Suppressor macrophage treated with lipopolysaccharide for 4 hours (primary cell): Measurements from ENCODE around the gene CCDC201.

ENCODE experiments used
- DNase-seq: peaks from one replicate; pipeline ENCODE4 v3.0.0-alpha.2; 2020

Gene CCDC201, protein sequence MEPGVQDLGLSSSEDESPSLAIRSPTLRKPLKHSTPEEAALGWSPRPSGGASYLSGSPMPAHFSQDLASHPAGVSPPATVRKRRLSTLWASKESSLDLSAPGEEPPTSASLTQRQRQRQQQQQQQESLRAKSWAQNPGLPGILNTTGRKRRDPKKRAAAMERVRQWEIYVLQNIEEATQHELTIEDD

DNA sequence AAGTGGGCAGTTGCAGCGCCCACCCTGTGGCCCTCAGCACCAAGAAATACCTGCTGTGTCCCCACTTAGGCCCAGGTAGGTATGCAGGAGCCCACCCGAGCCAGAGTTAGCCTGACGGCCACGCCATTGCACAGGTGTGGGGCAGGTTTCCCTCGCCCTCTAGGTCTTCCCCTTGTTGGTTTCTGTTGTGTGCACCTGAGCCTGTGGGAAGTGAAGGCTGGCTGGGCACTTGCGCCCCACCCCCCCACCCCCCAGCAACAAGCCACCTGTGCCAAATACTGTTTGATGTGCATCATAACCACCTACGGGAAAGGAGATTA is at the start of gene CCDC201:
Gene CCDC201, minus strand, starts transcription at position 48 of the 320 bp plus-strand sequence. CDS start 75 bp downstream, outside the sequence.
- DNase-seq: no peak

DNA sequence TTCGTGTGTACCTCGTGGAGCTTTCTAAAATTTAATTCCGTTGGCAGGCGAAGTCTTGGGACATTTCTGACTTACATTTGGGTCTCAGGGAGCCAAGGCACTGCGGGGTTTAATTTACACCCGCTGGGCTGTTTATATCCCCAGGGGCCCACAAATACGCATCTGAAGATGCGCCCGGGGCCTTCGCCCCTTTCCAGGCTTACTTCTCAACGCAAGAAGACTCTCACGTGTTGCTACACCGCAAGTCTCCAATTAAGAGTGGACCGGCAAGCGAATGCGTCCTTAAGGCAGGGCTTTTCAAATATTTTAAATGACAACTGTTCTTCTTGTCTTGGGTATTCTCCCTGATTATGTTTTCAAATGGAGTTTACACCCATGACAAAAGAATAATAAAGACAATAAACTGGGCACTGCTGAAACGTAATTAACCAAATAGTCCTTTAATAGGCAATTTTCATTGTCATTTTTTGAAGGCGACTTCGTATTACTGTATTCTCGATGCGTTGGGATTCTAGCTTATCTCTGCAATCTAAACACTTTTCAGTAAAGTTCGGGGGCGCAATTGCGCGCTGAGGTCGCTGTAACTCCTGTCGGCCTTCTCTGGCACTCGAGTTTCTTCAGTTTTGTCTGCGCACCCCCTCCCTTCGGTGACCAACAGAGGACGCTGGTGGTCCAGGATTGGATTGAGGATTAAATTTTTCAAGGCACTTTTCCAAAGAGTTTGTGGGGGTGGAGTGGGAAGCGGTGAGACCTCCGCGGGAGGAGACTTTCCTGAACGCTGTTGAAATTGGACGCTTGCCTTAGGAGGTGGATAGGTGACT is 49.0 kb upstream of the CCDC201 start:
- DNase-seq: no peak

DNA sequence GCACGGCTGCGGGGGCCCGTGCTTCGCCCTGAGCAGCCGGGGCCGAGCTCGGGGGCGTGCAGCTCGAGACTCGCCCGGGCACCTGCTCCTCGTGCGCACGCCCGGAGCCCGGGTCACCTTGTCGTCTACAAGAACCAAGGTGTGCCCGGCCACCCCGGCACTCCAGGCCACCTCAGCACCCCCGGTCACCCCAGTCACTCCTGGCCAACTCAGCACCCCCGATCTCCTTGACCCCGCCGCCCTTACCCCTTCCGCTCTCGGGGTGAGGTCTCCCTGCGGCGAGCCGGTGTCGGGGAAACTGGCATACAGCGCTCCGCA is 48.5 kb upstream of the CCDC201 start:
- DNase-seq: no peak

DNA sequence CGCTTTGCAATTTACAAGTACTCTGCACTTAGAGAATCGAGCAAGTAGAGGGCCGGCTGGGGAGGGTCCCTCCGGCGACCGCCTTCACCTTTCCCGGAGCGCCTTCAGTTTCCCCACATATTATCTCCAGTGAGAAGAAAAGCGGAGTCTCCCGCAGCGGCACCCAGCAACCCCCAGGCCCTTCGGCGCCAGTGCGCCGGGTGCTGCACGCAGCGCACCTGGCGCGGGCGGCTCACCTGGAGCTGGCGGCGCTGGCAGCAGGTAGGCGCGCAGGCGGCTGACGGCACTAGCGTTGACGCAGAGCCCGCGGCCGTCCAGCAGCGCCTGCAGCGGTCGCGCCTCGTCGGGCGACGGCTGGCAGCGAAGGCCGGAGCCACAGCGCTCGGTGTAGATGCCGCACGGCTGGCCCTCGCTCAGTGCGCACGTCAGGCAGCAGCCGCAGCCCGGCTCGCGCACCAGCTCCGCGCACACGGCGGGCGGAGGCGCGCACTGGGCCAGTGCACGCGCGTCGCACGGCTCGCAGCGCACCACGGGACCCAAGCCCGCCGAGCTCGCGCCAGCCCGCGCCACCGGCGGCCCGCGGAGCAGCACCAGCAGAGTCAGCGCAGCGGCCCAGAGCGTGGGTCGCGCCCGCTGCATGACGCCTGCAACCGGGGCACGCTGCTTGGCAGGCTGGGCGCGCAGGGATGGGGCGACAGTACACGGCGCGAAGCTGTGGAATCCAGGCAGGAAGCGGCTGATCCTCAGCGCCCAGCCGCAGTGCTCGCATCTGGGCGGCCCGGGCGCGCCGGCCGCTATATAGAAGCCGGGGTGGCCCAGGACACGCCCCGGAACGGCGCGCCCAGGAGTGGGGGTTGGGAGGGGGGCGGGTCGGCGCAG is 47.9 kb upstream of the CCDC201 start, which contains the start of gene IGFBP3:
Gene IGFBP3, minus strand, starts transcription at position 771 of the 879 bp plus-strand sequence. Its CDS starts 132 bp downstream, at position 639.
- DNase-seq: no peak

DNA sequence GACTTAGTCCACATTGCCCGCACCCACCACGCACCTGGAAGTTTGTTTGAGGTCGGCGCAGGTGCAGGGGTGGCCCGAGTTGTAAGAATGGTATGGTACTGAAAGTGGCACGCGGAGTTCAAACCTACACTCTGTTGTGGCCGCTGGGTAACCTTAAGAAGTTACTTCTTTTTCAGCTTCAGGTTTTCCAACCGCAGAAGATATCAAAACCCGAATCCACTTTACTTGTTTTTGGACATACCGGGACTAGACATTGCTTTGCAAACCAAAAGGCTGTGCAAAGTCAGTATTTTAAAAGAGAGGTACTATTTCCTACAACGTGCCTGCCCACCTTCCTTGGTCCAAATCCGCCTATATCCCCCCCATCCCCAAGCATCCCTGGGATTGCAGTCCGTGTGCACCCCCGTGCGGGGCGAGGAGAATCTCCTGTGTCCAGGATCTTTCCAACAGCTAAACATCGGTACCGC is 47.1 kb upstream of the CCDC201 start:
- no peak for DNase-seq

DNA sequence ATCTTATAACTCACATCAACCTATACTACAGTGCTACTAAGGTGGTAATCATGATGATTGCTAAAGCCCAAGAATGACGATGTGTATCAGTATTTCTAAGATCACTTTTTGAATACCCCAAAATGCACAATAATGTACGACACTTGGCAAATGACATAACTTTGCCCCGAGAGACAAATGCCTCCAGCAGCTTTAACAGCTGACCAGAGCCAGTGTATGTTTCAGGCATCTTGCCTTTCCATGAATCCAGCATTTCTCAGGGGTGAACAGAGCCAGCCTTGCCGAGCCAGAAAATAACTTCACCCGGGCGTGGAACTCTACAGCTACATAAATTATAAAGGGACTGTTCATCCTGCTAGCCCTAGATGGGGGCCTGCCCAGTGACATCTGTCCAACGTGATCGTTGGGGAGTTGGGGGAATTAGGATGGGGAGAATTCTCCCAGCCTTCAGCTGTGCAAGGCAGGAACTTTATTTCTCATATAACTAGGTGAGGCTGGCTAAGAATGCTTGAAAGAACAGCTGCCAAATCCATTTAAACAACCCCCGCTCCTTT is 46.4 kb upstream of the CCDC201 start:
- DNase-seq: no peak

DNA sequence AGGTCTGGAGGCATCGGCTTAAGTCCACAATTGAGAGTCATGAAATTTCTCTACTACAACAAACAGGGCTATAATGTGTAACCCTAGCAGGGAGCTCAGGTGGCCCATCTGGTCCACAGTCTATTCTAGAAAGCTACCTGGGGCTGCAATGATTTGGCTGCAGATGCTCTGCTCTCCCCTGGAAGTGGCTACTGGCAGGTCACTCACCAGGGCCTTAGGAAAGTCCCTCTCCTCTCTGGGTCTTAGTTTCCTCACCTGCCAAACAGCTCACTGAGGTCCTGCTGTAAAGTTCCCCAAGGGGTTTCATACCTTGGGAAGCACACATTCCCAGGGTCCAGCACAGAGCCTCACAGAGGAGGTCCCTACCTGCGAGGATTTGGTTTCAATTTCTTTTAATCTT is 45.7 kb upstream of the CCDC201 start:
- no peak for DNase-seq

DNA sequence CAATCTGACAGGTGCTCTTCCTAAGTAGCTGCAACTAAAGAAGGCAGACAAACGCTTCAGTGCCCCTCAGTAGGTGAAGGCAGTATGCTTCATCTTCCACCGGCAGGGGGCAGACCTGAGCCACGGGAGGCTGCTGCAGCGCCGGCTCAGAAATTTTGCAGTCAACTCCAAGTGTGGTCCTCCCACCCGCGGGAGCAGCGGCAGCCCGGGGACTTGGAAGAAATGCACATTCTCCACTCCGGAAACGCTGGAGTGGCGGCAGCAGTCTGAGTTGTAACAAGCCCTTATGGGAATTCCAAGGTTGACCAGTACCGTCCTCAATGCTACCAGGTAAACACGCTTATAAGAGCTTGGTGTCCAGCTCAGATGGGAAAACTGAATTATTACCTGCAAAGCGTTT is 44.8 kb upstream of the CCDC201 start:
- DNase-seq: peak; percentile 77

DNA sequence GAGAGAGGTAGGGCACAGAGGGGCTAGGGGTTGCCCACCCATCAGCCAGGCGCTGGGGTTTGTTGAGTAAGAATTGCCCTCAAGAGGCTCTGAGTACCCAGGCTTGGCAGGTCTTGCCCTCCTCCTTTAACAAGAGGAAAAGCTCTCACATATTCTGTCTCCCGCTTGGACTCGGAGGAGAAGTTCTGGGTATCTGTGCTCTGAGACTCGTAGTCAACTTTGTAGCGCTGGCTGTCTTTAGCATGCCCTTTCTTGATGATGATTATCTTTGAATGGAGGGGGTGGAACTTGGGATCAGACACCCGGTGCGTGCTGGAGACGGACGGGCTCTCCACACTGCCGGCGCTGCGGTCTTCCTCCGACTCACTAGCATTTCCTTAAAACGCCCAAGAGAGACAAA is 44.2 kb upstream of the CCDC201 start:
- no peak for DNase-seq

DNA sequence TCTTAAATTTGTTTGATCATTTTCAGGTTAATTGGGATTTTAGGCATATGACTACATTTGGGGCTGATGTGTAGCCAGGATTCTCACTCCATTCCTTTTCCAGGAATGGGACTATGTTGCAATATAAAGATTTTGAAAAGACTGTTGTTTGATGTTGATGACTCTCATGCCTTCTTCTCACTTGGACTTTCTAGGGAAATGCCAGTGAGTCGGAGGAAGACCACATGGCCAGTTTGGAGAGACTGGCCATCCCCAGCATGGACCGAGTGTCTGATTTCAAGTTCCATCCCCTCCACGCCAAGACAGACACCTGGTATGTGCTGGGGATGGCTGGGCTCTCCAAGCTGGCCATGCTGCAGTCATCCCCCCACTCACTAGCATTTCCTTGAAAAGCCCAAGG is 42.7 kb upstream of the CCDC201 start:
- DNase-seq: no peak

DNA sequence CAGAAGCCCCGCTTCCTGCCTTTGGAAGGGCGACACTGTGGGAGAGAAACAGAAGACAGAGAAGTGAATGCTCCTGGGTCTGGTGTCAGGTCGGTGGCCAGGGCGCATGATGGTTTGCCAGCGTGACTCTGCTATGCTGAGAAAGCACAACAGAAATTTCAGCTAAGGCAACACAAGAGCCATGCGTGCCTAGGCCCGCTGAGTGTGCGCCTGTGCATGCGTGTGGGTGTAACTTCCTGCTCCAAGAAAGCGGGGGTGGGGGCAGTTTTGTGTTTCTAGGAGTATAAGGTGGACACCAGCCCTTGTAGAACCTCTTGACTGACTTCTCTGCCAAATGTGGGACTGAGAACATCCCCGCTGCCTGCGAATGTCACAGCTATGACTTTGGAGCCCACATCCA is 42.0 kb upstream of the CCDC201 start:
- no peak for DNase-seq

DNA sequence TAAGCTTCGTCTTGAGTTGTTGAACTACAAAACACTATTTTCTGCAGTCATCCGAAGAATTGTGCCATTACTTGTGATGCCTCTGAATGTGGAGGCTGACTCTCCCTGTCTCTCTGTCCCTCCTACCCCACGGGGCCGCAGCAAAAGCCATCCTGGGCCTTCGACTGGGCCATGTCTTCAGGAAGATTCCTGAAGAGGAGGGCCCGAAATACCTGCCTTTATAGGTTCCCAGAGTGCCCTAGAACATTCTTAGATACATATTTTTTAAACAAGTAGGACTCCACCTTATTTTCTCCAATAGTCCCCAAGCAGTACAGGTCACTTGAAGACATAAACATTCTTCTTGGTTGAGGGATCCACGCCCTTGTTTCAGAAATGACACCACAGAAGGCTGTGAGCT is 40.1 kb upstream of the CCDC201 start:
- no peak for DNase-seq

DNA sequence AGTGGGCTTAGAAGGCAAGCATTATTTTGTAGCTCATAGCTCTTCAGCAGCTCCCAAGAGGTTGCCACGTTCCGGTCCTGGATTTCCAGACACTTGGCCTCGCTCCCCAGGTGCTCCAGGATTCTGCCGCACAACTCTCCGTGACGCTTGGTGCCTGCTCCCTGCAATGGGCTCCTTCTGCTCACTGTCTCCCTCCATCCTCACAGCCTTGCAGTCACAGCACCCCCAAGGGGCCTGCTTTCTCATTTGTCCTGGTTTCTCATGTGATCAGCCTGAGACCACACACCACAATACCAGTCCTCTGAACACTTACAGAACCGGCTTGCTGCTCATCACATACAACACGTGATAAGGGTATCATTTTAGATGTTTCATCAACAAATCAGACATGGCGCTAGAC is 38.4 kb upstream of the CCDC201 start:
- DNase-seq: no peak

DNA sequence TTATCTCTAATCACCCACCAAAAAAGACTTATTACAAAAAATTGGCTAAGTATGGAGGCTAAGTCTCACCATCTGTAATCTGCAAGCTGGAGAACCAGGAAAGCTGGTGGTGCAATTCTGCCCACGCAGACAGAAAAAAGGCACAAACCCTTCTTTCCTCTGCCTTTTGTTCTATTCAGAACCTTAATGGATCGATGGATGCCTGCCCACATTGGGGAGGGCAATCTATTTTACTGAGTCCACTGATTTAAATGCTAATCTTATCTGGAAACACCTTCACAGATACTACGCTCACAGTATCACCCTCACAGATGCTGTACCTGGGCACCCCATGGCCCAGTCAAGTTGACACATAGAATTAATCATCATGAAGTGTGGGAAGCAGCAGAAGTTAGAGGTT is 38.0 kb upstream of the CCDC201 start:
- DNase-seq: no peak

DNA sequence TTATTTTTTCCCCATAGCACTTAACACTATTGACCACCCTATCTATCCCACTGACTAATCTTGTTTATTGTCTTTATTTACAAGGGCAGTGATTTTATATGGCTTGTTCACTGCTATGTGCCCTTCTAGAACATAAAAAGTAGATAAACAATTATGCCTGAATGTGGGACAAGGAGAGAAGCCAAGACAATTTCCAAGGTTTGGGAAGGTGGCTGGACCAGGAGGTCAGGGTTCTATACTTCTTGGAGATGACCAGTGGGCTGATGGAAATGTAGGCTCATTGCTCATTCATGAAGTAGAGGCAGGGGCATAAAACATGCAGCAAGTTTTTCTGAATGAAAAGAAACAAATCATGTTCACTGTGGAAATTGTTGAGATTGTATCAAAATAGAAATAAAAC is 36.7 kb upstream of the CCDC201 start:
- no peak for DNase-seq

DNA sequence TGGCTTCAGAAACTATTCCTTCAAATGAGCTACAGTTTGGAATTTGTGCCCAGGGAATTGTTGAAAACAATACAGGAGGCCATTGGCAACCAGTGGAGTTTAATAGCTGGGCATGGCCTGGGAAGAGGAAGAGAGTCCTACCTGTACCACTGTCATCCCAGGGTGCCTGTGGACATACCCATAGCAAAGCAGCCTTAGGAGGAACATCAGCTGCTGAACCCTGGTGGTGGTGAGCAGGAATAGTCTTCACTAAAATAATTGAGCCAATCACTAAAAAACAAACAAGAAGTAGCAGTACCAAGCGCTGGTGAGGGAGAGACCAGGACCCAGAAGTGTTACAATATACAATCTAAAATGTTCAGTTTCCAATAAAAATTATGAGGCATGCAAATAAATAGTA is 29.9 kb upstream of the CCDC201 start:
- no peak for DNase-seq

DNA sequence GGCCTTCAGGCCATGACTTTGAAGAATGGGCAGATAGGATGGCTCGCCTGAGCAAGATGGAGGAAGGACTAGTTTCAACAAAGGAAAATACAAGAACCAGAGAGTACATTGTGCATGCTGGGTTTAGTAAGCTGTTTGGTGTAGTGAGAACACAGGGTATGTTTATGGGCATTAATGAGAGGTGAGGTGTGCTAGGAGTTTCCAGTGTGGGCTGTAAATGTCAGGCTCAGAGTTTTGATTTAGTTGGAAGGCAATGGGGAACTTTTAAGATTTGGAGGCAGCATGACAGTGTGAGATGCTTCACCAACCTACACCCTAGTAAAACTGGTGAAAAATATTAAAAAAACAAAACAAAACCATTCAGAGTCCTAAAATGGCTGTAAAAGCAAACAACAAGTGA is 28.7 kb upstream of the CCDC201 start:
- DNase-seq: no peak

DNA sequence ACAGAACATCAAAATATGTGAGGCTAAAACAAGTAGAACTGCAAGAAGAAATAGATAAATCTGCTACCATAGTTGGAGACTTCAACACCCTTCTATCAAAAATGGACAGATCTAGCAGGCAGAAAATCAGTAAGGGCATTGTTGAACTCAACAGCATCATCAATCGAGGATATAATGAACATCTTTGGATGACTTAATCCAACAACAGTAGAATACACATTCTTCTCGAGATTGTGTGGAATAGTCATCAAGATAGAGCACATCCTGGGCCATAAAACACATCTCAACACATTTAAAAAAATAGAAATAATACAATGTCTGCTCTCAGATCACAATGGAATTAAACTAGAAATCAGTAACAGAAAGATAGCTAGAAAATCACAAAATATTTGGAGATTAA is 25.3 kb upstream of the CCDC201 start:
- DNase-seq: no peak

DNA sequence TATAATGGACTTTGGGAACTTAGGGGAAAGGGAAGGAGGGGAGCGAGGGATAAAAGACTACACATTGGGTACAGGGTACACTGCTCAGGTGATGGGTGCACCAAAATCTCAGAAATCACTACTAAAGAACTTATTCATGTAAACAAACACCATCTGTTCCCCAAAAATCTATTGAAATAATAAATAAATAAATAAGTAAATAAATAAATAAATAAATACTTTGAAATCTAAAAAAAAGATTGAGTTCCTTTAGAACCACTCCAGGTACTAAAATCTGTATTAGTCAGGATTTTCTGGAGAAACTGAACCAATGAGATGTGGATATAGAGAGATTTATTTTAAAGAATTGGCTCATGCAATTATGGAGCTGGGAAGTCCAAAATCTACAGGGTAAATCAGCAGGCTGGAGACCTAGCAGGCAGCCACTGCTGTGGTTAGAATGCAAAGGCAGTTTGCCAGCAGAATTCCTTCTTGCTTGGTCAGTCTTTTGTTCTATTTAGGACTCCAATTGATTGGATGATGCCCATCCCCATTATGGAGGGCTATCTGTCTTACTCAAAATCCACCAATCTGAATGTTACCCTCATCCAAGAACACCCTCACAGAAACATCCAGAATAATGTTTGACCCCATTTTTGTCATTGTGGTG is 24.3 kb upstream of the CCDC201 start:
- no peak for DNase-seq

DNA sequence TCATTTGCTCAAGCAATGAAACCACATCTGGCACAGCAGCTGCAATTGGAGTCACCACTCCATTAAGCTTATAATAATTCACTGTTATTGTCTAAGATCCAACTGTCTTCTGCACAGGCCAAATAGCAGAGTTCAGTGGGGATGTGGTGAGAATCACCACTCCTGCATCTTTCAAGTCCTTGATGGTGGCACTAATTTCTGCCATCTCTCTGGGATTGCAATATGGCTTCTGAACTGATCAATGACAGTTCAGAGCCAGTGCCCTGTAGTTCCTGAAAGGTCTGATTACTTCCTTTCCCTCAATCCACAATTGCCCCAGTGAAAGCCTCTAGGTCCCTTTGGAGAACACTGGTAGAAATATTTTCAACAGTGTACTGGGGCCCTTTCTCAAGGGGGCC is 21.8 kb upstream of the CCDC201 start:
- no peak for DNase-seq

DNA sequence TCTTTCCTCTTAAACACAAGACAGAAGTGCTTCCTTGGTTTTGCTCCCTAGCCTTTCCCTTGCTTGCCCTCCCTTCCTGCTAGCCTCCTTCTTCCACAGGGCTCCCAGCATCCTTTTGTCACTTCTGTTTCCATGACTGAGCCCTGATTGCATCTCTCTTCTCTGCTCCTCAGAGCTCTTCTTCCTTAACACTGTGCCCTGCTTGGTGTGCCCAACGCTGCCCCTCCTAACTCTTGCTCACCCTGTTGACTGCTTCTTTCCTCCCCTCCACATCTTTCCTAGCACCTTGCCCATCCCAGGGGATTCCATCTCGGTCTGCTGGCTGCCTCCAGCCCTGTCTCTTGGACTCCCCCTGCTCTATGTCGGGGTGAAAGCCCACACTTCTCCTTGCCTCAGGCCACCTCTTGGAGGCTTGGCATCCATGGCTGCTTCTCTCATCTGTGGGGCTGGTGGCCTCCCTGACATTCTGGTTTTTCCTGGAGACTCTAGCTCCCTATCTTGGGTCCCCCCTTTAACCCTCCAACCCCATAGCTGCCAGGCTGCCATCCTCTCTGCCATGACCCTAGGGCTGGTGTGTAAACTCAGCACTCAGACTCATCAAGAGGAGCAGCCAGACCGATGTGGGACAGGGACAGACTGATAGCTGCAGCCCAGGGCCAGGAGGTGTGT is 21.2 kb upstream of the CCDC201 start:
- no peak for DNase-seq

DNA sequence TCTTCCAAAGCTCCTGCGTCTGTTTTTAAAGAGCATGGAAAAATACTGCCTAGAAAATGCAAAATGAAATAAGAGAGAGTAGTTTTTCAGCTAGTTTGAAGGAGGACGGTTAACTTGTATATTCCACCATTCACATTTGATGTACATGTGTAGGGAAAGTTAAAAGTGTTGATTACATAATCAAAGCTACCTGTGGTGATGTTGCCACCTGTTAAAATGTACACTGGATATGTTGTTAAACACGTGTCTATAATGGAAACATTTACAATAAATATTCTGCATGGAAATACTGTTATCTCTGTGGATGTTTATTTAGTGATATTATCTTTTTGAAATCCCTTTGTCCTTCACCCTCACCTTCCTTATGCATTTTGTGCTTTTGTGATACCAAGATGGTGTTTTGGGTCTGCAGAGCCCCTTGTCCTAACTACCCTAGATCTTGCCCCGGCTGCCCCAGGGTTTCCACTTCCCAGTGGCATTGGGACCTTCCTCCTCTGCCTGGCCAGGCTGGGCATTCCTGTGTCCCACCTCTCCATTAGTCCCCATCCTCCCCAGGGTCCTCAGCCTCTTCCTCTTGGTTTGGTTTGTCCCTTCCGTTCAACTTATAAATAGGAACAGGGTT is 20.6 kb upstream of the CCDC201 start:
- DNase-seq: no peak
